Vagina (tissue), 2 donors: ENCODE measurements around the gene PCNX1. TPM values are rescaled to one million over a fixed set of nuclear protein-coding genes. Genes with fewer than 3 reads are reported as not detected.
"Not testable (repeated sequence)": the region's sequence is repeated elsewhere in the genome, so short reads cannot be mapped to it uniquely, and the experiment has no call there.

Source experiments
- DNase-seq, 2 donors: peaks; one replicate each; pipeline ENCODE4 v3.0.0-alpha.2; 2017; ENCODE audit errors: extremely low spot score in 2 of 2
- H3K27ac ChIP-seq: fragments of 200-600 bp; sonication (generic); one replicate; pipeline ENCODE4 v1.5.1; 2019
- H3K27me3 ChIP-seq: fragments of 200-600 bp; sonication (generic); one replicate; pipeline ENCODE4 v1.5.1; 2019
- H3K36me3 ChIP-seq, 2 donors: fragments of 200-600 bp; sonication (generic); one replicate each; pipeline ENCODE4 v1.5.1; 2017 to 2019
- H3K4me1 ChIP-seq: fragments of 200-600 bp; sonication (generic); one replicate; pipeline ENCODE4 v1.5.1; 2019
- H3K4me3 ChIP-seq, 2 donors: fragments of 200-600 bp; sonication (generic); 1 replicate in 1 of 2; 2 replicates in 1 of 2; pipeline ENCODE4 v1.5.1; 2016 to 2019
- H3K9me3 ChIP-seq: fragments of 200-600 bp; sonication (generic); one replicate; pipeline ENCODE4 v1.5.1; 2019
- POLR2A ChIP-seq, 2 donors: fragments of 450-650 bp; IDR thresholded peaks; one replicate each; pipeline ENCODE4 v1.6.1; 2017; ENCODE audit warnings: antibody characterized with exemption in 2 of 2, mild to moderate bottlenecking in 2 of 2, moderate library complexity in 2 of 2
- POLR2AphosphoS5 ChIP-seq, 2 donors: sonication (generic); formaldehyde crosslinking; IDR thresholded peaks; one replicate each; pipeline ENCODE4 v1.9.0; 2017; ENCODE audit warnings: antibody characterized with exemption in 2 of 2, mild to moderate bottlenecking in 2 of 2, low read depth in 1 of 2; ENCODE audit not compliant: insufficient read depth in 1 of 2
- intact Hi-C: fragments of 100-400 bp; cut with DNase I; formaldehyde crosslinking; loops from one replicate; pipeline ENCODE4 v1.15.1; 2023
- total RNA-seq: library from RNA; depleted of rRNA; stranded (reverse); fragments of >200 nt; gene quantifications from one replicate; pipeline ENCODE4 v1.2.3, GENCODE V29; 2016
- TF ChIP-seq, protein P1 (sequence below), 3 experiments: fragments of 450-650 bp in 2 of 3; fragments of 200-600 bp in 1 of 3; sonication (generic) in 1 of 3; IDR thresholded peaks; one replicate each; pipeline ENCODE4 v1.5.1; 2017 to 2019; ENCODE audit warnings: antibody characterized with exemption in 3 of 3, mild to moderate bottlenecking in 2 of 3, moderate library complexity in 2 of 3

PCNX1 gene
- total RNA-seq, 1 donor from 2014 or later, result 59.7 TPM

DNA sequence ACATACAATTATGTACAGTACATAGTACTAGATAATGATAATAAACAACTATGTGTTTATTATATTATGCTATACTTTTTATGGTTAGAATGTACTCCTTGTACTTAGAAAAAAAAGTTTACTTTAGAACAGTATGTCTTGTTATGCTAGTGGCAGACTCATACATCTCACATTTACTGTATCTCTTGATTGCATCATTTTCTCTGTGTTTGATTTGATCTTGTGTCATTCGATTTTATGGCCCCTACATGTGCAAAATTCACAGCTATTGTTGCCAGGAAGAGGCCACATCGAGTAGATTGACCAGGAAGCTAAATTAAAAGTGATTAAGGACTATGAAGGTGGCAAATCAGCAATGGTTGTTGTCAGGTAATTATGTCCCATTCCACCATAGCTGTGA, 153.0 kb downstream of the PCNX1 start:
- Histone ChIP-seq H3K4me3 (no peak overlapping the region), H3K4me1 (no peaks in the 10 kb centered on the region), H3K27ac (no peak overlapping the region), H3K9me3 (no peaks in the 10 kb centered on the region), H3K27me3 (no peaks in the 10 kb centered on the region), H3K36me3 (peaks cover 4 to 52% of the 10 kb centered on the region in 2 donors)
- no peak for TF ChIP-seq POLR2A (IDR thresholded peaks at IDR 0.05)
- TF ChIP-seq, protein P1, sequence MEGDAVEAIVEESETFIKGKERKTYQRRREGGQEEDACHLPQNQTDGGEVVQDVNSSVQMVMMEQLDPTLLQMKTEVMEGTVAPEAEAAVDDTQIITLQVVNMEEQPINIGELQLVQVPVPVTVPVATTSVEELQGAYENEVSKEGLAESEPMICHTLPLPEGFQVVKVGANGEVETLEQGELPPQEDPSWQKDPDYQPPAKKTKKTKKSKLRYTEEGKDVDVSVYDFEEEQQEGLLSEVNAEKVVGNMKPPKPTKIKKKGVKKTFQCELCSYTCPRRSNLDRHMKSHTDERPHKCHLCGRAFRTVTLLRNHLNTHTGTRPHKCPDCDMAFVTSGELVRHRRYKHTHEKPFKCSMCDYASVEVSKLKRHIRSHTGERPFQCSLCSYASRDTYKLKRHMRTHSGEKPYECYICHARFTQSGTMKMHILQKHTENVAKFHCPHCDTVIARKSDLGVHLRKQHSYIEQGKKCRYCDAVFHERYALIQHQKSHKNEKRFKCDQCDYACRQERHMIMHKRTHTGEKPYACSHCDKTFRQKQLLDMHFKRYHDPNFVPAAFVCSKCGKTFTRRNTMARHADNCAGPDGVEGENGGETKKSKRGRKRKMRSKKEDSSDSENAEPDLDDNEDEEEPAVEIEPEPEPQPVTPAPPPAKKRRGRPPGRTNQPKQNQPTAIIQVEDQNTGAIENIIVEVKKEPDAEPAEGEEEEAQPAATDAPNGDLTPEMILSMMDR (IDR thresholded peaks at IDR 0.05), result no peak
- no peak for TF ChIP-seq POLR2AphosphoS5 (IDR thresholded peaks at IDR 0.05; ENCODE audit: insufficient read depth in 1 of 2, low read depth in 1 of 2)
- intact Hi-C loops, result no loop called here
- DNase-seq, result no peak

DNA sequence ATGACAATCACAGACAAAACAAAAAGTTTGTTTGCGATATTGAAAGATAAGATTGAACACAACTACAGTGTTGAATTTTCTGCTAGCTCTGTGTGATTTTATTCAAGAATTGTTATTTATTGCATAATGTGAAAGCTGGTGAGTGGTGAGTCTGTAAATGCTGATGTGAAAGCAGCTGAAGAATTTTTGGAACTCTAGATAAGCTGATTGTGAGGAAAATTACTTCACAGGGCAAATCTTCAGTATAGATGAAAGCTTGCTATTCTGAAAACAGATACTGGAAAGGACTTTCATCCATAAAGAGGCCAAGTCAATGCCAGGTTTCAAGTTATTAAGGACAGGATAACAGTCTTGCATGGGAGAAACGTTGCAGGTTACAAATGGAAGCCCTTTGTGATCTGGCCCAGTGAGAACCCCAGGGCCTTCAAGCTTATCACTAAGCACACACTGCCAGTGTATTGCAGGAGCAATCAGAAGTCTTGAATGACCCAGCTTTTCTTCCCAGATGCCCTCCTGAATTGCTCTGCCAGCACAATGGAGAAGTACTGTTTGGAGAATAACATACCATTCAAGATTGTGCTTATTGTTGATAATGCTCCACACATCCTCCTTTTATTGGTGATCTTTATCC, 153.7 kb downstream of the PCNX1 start:
- no peak overlapping the region for H3K27ac ChIP-seq
- no peaks in the 10 kb centered on the region for H3K9me3 ChIP-seq
- DNase-seq, result no peak
- no peaks in the 10 kb centered on the region for H3K27me3 ChIP-seq
- no peak overlapping the region for H3K4me3 ChIP-seq
- TF ChIP-seq, protein P1 (IDR thresholded peaks at IDR 0.05), result no peak
- no peak for TF ChIP-seq POLR2AphosphoS5 (IDR thresholded peaks at IDR 0.05; ENCODE audit: insufficient read depth in 1 of 2, low read depth in 1 of 2)
- no peak for TF ChIP-seq POLR2A (IDR thresholded peaks at IDR 0.05)
- H3K36me3 ChIP-seq, result peaks cover 4 to 52% of the 10 kb centered on the region in 2 donors
- H3K4me1 ChIP-seq, result no peaks in the 10 kb centered on the region
- intact Hi-C loops, result no loop called here

DNA sequence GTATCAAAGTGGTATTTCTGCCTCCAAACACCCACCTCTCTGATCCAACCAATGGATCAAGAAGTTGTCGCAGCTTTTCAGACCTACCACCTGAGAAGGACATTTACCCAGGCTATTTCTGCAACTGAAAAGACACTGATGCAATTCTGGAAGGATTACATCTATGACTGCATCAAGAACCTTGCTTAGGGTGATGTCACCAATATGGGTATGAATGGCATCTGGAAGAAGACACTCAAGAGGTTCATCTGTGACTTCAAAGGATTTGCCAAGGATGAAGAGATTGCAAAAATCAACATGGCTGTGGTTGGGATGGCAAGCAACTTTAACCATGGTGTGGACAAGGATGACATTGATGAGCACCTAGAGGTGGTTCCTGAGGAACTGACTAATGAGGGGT, 154.2 kb downstream of the PCNX1 start:
- H3K36me3 ChIP-seq, result peaks cover 4 to 52% of the 10 kb centered on the region in 2 donors
- H3K27me3 ChIP-seq, result no peaks in the 10 kb centered on the region
- H3K9me3 ChIP-seq, result no peaks in the 10 kb centered on the region
- DNase-seq, result no peak
- H3K27ac ChIP-seq, result no peak overlapping the region
- TF ChIP-seq POLR2A (IDR thresholded peaks at IDR 0.05), result no peak
- no peaks in the 10 kb centered on the region for H3K4me1 ChIP-seq
- intact Hi-C loops, result no loop called here
- H3K4me3 ChIP-seq, result no peak overlapping the region

DNA sequence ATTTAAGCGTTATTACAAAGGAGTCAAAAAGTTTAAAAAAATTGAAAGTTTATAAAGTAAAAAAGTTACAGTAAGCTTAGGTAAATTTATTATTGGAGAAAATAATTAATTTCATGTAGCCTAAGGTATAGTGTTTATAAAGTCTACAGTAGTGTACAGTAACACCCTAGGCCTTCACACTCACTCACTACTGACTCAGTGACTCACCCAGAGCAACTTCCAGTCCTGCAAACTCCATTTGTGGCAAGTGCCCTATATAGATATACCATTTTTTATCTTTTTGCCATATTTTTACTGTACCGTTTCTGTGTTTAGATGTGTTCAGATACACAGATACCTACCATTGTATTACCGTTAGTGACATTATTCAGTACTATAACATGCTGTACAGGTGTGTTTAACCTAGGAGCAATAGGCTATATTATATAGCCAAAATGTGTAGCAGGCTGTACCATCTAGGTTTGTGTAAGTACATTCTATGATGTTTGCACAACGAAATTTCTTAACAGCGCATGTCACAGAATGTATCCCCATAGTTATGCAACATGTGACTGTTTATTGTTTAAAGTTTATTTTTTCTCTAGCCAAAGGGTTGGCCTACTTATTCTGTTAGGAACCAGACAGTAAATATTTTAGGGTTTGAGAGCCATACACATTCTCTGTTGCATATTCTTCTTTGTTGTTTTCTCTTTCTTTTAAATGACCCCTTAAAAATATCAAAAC, 155.5 kb downstream of the PCNX1 start:
- Histone ChIP-seq H3K4me3 (no peak overlapping the region), H3K36me3 (peaks cover 4 to 52% of the 10 kb centered on the region in 2 donors), H3K4me1 (no peaks in the 10 kb centered on the region), H3K27ac (no peak overlapping the region), H3K27me3 (no peaks in the 10 kb centered on the region), H3K9me3 (no peaks in the 10 kb centered on the region)
- intact Hi-C loops, result no loop called here
- no peak for DNase-seq
- no peak for TF ChIP-seq POLR2A (IDR thresholded peaks at IDR 0.05)
- TF ChIP-seq POLR2AphosphoS5 (IDR thresholded peaks at IDR 0.05; ENCODE audit: insufficient read depth in 1 of 2, low read depth in 1 of 2), result no peak
- TF ChIP-seq, protein P1 (IDR thresholded peaks at IDR 0.05), result no peak

DNA sequence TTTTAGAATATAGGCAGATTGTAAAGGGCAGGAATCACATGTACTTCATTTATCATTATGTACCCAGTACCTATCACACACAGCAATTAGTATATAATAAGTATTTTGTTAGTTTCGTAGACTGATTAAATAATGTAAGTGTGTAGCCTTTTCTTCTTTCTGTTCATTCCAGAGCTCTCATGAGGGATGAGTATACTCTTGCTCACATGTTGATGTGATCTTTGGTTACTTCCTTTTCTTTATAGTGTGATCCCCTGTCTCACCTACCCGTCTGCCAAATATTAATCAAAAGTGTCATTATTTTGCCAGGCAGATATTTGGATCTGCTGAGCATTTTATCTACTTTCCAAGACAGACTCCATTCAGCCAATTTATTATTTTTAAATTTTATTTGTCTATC, 156.1 kb downstream of the PCNX1 start:
- TF ChIP-seq POLR2A (IDR thresholded peaks at IDR 0.05) (no peak), POLR2AphosphoS5 (IDR thresholded peaks at IDR 0.05; ENCODE audit: insufficient read depth in 1 of 2, low read depth in 1 of 2) (no peak)
- TF ChIP-seq, protein P1 (IDR thresholded peaks at IDR 0.05), result no peak
- no peak overlapping the region for H3K4me3 ChIP-seq
- H3K27ac ChIP-seq, result no peak overlapping the region
- H3K9me3 ChIP-seq, result no peaks in the 10 kb centered on the region
- no peaks in the 10 kb centered on the region for H3K27me3 ChIP-seq
- peaks cover 4 to 47% of the 10 kb centered on the region in 2 donors for H3K36me3 ChIP-seq
- intact Hi-C loops, result no loop called here
- DNase-seq, result no peak
- H3K4me1 ChIP-seq, result no peaks in the 10 kb centered on the region

DNA sequence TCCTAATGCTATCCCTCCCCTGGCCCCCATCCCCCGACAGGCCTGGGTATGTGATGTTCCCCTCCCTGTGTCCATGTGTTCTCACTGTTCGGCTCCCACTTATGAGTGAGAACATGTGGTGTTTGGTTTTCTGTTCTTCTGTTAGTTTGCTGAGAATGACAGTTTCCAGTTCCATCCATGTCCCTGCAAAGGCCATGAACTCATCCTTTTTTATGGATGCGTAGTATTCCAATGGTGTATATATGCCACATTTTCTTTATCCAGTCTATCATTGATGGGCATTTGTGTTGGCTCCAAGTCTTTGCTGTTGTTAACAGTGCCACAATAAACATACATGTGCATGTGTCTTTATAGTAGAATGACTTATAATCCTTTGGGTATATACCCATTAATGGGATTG, 157.5 kb downstream of the PCNX1 start:
- intact Hi-C loops, H3K4me1 ChIP-seq, DNase-seq, H3K27me3 ChIP-seq, H3K27ac ChIP-seq, H3K9me3 ChIP-seq, H3K4me3 ChIP-seq: not testable (repeated sequence)
- peaks cover 1 to 36% of the 10 kb centered on the region in 2 donors for H3K36me3 ChIP-seq
